ENCODE measurements around the gene KDM4C. TPM values are rescaled to one million over a fixed set of nuclear protein-coding genes. Genes with fewer than 3 reads are reported as not detected.

KDM4C gene
- total and polyA plus RNA-seq, 11 donors: 4.4 to 19.9 (median 13.3) TPM

- no peak overlapping the region for H3K4me3 ChIP-seq
- peaks cover 0 to 12% (median 0%) of the 10 kb centered on the region in 12 donors for H3K4me1 ChIP-seq
- DNase-seq (no peak), ATAC-seq (no peak)
- H3K9me3 ChIP-seq: no peaks in the 10 kb centered on the region
- TF ChIP-seq POLR2A (IDR thresholded peaks at IDR 0.05) (no peak), CTCF (IDR thresholded peaks at IDR 0.05) (no peak)
- intact Hi-C loops (cut with DNase I): loop anchor here in 3 of 10 donors (5.0 to 10.0 kb wide), 2 partner anchors 195 to 258 kb away; no protein-coding TSS in a partner anchor
- H3K27ac ChIP-seq: no peak overlapping the region
- WGBS, 4 donors: 77 to 87% (median 83%) methylated on average over 3 of the region's 3 CpGs
- H3K36me3 ChIP-seq: peaks cover 0 to 3% (median 0%) of the 10 kb centered on the region in 9 donors
- no peaks in the 10 kb centered on the region for H3K27me3 ChIP-seq
These were observed 84.8 kb downstream of the KDM4C start for GRCh38 chr9:6842584-6842947.

- H3K4me1 ChIP-seq: peaks cover 0 to 12% (median 0%) of the 10 kb centered on the region in 12 donors
- H3K27ac ChIP-seq: no peak overlapping the region
- DNase-seq (no peak), ATAC-seq (no peak)
- no peak overlapping the region for H3K4me3 ChIP-seq
- H3K36me3 ChIP-seq: no peaks in the 10 kb centered on the region
- WGBS, 4 donors: 97 to 98% (median 97%) methylated on average over 4 of the region's 4 CpGs
- no peaks in the 10 kb centered on the region for H3K27me3 ChIP-seq
- TF ChIP-seq CTCF (IDR thresholded peaks at IDR 0.05) (no peak), POLR2A (IDR thresholded peaks at IDR 0.05) (no peak)
- no peaks in the 10 kb centered on the region for H3K9me3 ChIP-seq
- intact Hi-C loops (cut with DNase I): loop anchor here in 3 of 10 donors (5.0 to 10.0 kb wide), 2 partner anchors 194 to 259 kb away; no protein-coding TSS in a partner anchor
These were observed 86.0 kb downstream of the KDM4C start for GRCh38 chr9:6843742-6844141.

- intact Hi-C loops (cut with DNase I): loop anchor here in 3 of 10 donors (5.0 to 10.0 kb wide), 2 partner anchors 193 to 259 kb away; no protein-coding TSS in a partner anchor
- H3K27me3 ChIP-seq: no peaks in the 10 kb centered on the region
- H3K36me3 ChIP-seq: peaks cover 0 to 3% (median 0%) of the 10 kb centered on the region in 9 donors
- H3K27ac ChIP-seq: no peak overlapping the region
- no peak for ATAC-seq
- no peaks in the 10 kb centered on the region for H3K9me3 ChIP-seq
- WGBS, 4 donors: 92 to 97% (median 96%) methylated on average over 4 of the region's 4 CpGs
- H3K4me3 ChIP-seq: no peak overlapping the region
- no peak for TF ChIP-seq CTCF (IDR thresholded peaks at IDR 0.05)
- no peak for TF ChIP-seq POLR2A (IDR thresholded peaks at IDR 0.05)
- no peak for DNase-seq
- peaks cover 0 to 12% (median 0%) of the 10 kb centered on the region in 12 donors for H3K4me1 ChIP-seq
These were observed 86.5 kb downstream of the KDM4C start for GRCh38 chr9:6844267-6844666.

GRCh38 chr9:6845128-6845826, 87.5 kb downstream of the KDM4C start:
- Histone ChIP-seq H3K4me3 (no peak overlapping the region), H3K4me1 (peaks cover 0 to 12% (median 0%) of the 10 kb centered on the region in 12 donors), H3K36me3 (peaks cover 0 to 14% (median 8%) of the 10 kb centered on the region in 9 donors), H3K27ac (no peak overlapping the region), H3K27me3 (no peaks in the 10 kb centered on the region), H3K9me3 (no peaks in the 10 kb centered on the region)
- 94 to 97% (median 95%) methylated on average over 8 of the region's 8 CpGs for WGBS, 4 donors
- intact Hi-C loops (cut with DNase I): loop anchor here in 3 of 10 donors (5.0 to 10.0 kb wide), 2 partner anchors 260 to 263 kb away; no protein-coding TSS in a partner anchor
- ATAC-seq: peak in 1 of 4 donors; percentile 11
- TF ChIP-seq CTCF (IDR thresholded peaks at IDR 0.05) (no peak), POLR2A (IDR thresholded peaks at IDR 0.05) (no peak)
- no peak for DNase-seq

Measured in heart left ventricle (tissue), 16 donors.